WTC11 (cell line): ENCODE measurements around the gene NOSTRIN. TPM values are rescaled to one million over a fixed set of nuclear protein-coding genes. Genes with fewer than 3 reads are reported as not detected.
"Not testable (repeated sequence)": the region's sequence is repeated elsewhere in the genome, so short reads cannot be mapped to it uniquely, and the experiment has no call there.

Source experiments
- ATAC-seq: fragments of 200-7000 bp; cut with Tn5 transposase; 2 replicates; pipeline ENCODE4 v1.10.0; 2021; ENCODE audit warnings: mild to moderate bottlenecking, moderate library complexity
- CTCF ChIA-PET: fragments of 300-600 bp; sonication (Branson Sonifier 250); formaldehyde crosslinking; loops from one replicate; lab custom pipeline; 2021; ENCODE audit warnings: antibody characterized with exemption; lab: Charles Lee
- POLR2A ChIA-PET: fragments of 350-600 bp; sonication (Branson Sonifier 250); formaldehyde crosslinking; loops from one replicate; lab custom pipeline; 2021; ENCODE audit warnings: antibody characterized with exemption; lab: Charles Lee
- DNase-seq: peaks from one replicate; pipeline ENCODE4 v3.0.0; 2021; ENCODE audit warnings: low spot score
- H3K27ac Mint-ChIP-seq: 2 replicates; pipeline ENCODE4 v1.8.0; 2021; ENCODE audit warnings: mixed read lengths
- H3K27me3 Mint-ChIP-seq: 2 replicates; pipeline ENCODE4 v1.8.0; 2021; ENCODE audit warnings: low read depth, mild to moderate bottlenecking, moderate library complexity, mixed read lengths
- H3K36me3 Mint-ChIP-seq: 2 replicates; pipeline ENCODE4 v1.8.0; 2021; ENCODE audit warnings: mixed read lengths
- H3K4me1 Mint-ChIP-seq: 2 replicates; pipeline ENCODE4 v1.8.0; 2022; ENCODE audit warnings: mixed read lengths
- H3K4me3 Mint-ChIP-seq: 2 replicates; pipeline ENCODE4 v1.8.0; 2021; ENCODE audit warnings: mild to moderate bottlenecking, moderate library complexity, mixed read lengths
- H3K9me3 Mint-ChIP-seq: 2 replicates; pipeline ENCODE4 v1.8.0; 2021; ENCODE audit warnings: mixed read lengths
- ATF1 ChIP-seq: sonication (generic); formaldehyde crosslinking; IDR thresholded peaks from 2 replicates; pipeline ENCODE4 v1.8.1; 2023; ENCODE audit warnings: mild to moderate bottlenecking, moderate library complexity, missing genetic modification reagents
- CREB1 ChIP-seq: sonication (generic); formaldehyde crosslinking; IDR thresholded peaks from 2 replicates; pipeline ENCODE4 v1.8.0; 2023; ENCODE audit warnings: mild to moderate bottlenecking, missing genetic modification reagents
- ESRRA ChIP-seq: sonication (generic); formaldehyde crosslinking; IDR thresholded peaks from 2 replicates; pipeline ENCODE4 v1.8.1; 2022; ENCODE audit warnings: mild to moderate bottlenecking, missing genetic modification reagents, borderline replicate concordance
- FOXK1 ChIP-seq: sonication (generic); formaldehyde crosslinking; IDR thresholded peaks from 2 replicates; pipeline ENCODE4 v1.8.0; 2022; ENCODE audit warnings: mild to moderate bottlenecking, moderate library complexity, missing genetic modification reagents
- FOXP1 ChIP-seq: sonication (generic); formaldehyde crosslinking; IDR thresholded peaks from 2 replicates; pipeline ENCODE4 v1.8.0; 2022; ENCODE audit warnings: missing genetic modification reagents, mild to moderate bottlenecking, moderate library complexity, borderline replicate concordance
- FOXP4 ChIP-seq: sonication (generic); formaldehyde crosslinking; IDR thresholded peaks from 2 replicates; pipeline ENCODE4 v1.8.0; 2022; ENCODE audit warnings: mild to moderate bottlenecking, missing genetic modification reagents
- NR1H2 ChIP-seq: sonication (generic); formaldehyde crosslinking; IDR thresholded peaks from 2 replicates; pipeline ENCODE4 v1.9.0; 2021; ENCODE audit warnings: mild to moderate bottlenecking, moderate library complexity, missing genetic modification reagents
- RELA ChIP-seq: sonication (generic); formaldehyde crosslinking; IDR thresholded peaks from 2 replicates; pipeline ENCODE4 v1.8.1; 2022; ENCODE audit warnings: missing genetic modification reagents, mild to moderate bottlenecking, borderline replicate concordance
- SMAD3 ChIP-seq: sonication (generic); formaldehyde crosslinking; IDR thresholded peaks from 2 replicates; pipeline ENCODE4 v1.8.0; 2022; ENCODE audit warnings: missing genetic modification reagents, mild to moderate bottlenecking, borderline replicate concordance
- SMAD4 ChIP-seq: sonication (generic); formaldehyde crosslinking; IDR thresholded peaks from 2 replicates; pipeline ENCODE4 v1.8.0; 2022; ENCODE audit warnings: mild to moderate bottlenecking, missing genetic modification reagents
- SOX15 ChIP-seq: fragments of 250-450 bp; sonication (Bioruptor Pico); IDR thresholded peaks from 2 replicates; pipeline ENCODE4 v1.9.0; 2021; ENCODE audit warnings: mild to moderate bottlenecking
- SP1 ChIP-seq: sonication (generic); formaldehyde crosslinking; conservative IDR thresholded peaks from 2 replicates; pipeline ENCODE4 v1.8.1; 2022; ENCODE audit warnings: missing genetic modification reagents
- TCF7 ChIP-seq: sonication (generic); formaldehyde crosslinking; IDR thresholded peaks from 2 replicates; pipeline ENCODE4 v1.8.0; 2022; ENCODE audit warnings: mild to moderate bottlenecking, low read depth, missing genetic modification reagents, moderate library complexity
- ZNF121 ChIP-seq: sonication (generic); formaldehyde crosslinking; IDR thresholded peaks from 2 replicates; pipeline ENCODE4 v1.8.0; 2023; ENCODE audit warnings: missing genetic modification reagents
- ZNF416 ChIP-seq: fragments of 250-450 bp; sonication (Bioruptor Pico); IDR thresholded peaks from 2 replicates; pipeline ENCODE4 v1.9.0; 2021; ENCODE audit warnings: mild to moderate bottlenecking, inconsistent platforms
- total RNA-seq: library from RNA; stranded (reverse); gene quantifications from 3 replicates; pipeline ENCODE4 v1.2.3, GENCODE V29; 2021
- TF ChIP-seq, protein P1 (sequence below): fragments of 250-450 bp; sonication (Bioruptor Pico); IDR thresholded peaks from 2 replicates; pipeline ENCODE4 v1.8.0; 2021; ENCODE audit warnings: mild to moderate bottlenecking
- TF ChIP-seq, protein P2 (sequence below): fragments of 250-450 bp; sonication (Bioruptor Pico); IDR thresholded peaks from 2 replicates; pipeline ENCODE4 v1.9.0; 2021; ENCODE audit warnings: mild to moderate bottlenecking
- TF ChIP-seq, protein P3 (sequence below): sonication (generic); formaldehyde crosslinking; IDR thresholded peaks from 2 replicates; pipeline ENCODE4 v1.8.1; 2022; ENCODE audit warnings: mild to moderate bottlenecking, missing genetic modification reagents, moderate library complexity, borderline replicate concordance
- TF ChIP-seq, protein P4 (sequence below): sonication (generic); formaldehyde crosslinking; IDR thresholded peaks from 2 replicates; pipeline ENCODE4 v1.8.1; 2022; ENCODE audit warnings: missing genetic modification reagents, borderline replicate concordance

NOSTRIN gene
- total RNA-seq, 1 experiment from 2014 or later: 0.22 TPM

DNA sequence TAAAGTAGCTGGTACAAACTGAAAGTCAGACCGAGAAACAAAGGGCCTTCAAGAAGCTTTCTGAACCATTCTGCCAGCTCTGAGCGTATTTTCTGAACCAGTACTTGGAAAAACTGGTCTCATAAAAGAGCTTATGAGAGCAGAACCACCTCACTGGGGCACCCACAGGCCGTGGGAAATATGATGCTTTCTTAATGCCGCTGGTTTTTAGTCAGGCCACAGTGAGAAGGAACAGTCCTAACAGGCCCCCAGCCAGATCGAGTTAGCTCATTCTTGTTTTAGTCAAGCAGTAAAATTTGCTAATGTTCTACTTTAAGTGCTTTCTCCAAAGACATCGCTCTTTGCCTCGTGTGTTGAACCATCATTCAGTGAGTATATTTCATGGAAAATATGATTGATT lies 12.7 kb upstream of the NOSTRIN start:
- no peak overlapping the region for H3K4me3 Mint-ChIP-seq
- POLR2A ChIA-PET: no interaction called here
- peaks cover 7% of the 10 kb centered on the region for H3K9me3 Mint-ChIP-seq
- no peaks in the 10 kb centered on the region for H3K27me3 Mint-ChIP-seq
- peaks cover 2% of the 10 kb centered on the region; the same call in 1 of the 2 replicates for H3K4me1 Mint-ChIP-seq
- TF ChIP-seq FOXK1 (CRISPR knock-in tag) (no peak), SP1 (CRISPR knock-in tag) (no peak), CREB1 (CRISPR knock-in tag) (no peak), SMAD4 (CRISPR knock-in tag) (no peak)
- TF ChIP-seq, protein P1, sequence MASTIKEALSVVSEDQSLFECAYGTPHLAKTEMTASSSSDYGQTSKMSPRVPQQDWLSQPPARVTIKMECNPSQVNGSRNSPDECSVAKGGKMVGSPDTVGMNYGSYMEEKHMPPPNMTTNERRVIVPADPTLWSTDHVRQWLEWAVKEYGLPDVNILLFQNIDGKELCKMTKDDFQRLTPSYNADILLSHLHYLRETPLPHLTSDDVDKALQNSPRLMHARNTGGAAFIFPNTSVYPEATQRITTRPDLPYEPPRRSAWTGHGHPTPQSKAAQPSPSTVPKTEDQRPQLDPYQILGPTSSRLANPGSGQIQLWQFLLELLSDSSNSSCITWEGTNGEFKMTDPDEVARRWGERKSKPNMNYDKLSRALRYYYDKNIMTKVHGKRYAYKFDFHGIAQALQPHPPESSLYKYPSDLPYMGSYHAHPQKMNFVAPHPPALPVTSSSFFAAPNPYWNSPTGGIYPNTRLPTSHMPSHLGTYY (CRISPR knock-in tag): no peak
- TF ChIP-seq, protein P2, sequence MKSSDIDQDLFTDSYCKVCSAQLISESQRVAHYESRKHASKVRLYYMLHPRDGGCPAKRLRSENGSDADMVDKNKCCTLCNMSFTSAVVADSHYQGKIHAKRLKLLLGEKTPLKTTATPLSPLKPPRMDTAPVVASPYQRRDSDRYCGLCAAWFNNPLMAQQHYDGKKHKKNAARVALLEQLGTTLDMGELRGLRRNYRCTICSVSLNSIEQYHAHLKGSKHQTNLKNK: no peak
- TF ChIP-seq, all 79 proteins: peak for 0
- H3K27ac Mint-ChIP-seq: no peak overlapping the region
- ATAC-seq (no peak), DNase-seq (no peak)
- H3K36me3 Mint-ChIP-seq: no peaks in the 10 kb centered on the region
- CTCF ChIA-PET: no interaction called here

GRCh38 chr2:168790226-168790902 lies 12.1 kb upstream of the NOSTRIN start:
- no peak for DNase-seq
- POLR2A ChIA-PET: no interaction called here
- Mint-ChIP-seq H3K9me3 (peaks cover 7% of the 10 kb centered on the region), H3K4me3 (no peak overlapping the region), H3K4me1 (peaks cover 2% of the 10 kb centered on the region; the same call in 1 of the 2 replicates), H3K36me3 (no peaks in the 10 kb centered on the region), H3K27ac (no peak overlapping the region), H3K27me3 (no peaks in the 10 kb centered on the region)
- TF ChIP-seq ZNF416 (CRISPR knock-in tag) (no peak), RELA (CRISPR knock-in tag) (no peak), ATF1 (CRISPR knock-in tag) (no peak), FOXP1 (no peak), ESRRA (CRISPR knock-in tag) (no peak), FOXP4 (CRISPR knock-in tag) (no peak), SMAD3 (CRISPR knock-in tag) (no peak), NR1H2 (CRISPR knock-in tag) (no peak), ZNF121 (CRISPR knock-in tag) (no peak), SOX15 (no peak), TCF7 (no peak)
- TF ChIP-seq, protein P3, sequence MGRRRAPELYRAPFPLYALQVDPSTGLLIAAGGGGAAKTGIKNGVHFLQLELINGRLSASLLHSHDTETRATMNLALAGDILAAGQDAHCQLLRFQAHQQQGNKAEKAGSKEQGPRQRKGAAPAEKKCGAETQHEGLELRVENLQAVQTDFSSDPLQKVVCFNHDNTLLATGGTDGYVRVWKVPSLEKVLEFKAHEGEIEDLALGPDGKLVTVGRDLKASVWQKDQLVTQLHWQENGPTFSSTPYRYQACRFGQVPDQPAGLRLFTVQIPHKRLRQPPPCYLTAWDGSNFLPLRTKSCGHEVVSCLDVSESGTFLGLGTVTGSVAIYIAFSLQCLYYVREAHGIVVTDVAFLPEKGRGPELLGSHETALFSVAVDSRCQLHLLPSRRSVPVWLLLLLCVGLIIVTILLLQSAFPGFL: no peak
- TF ChIP-seq, protein P4, sequence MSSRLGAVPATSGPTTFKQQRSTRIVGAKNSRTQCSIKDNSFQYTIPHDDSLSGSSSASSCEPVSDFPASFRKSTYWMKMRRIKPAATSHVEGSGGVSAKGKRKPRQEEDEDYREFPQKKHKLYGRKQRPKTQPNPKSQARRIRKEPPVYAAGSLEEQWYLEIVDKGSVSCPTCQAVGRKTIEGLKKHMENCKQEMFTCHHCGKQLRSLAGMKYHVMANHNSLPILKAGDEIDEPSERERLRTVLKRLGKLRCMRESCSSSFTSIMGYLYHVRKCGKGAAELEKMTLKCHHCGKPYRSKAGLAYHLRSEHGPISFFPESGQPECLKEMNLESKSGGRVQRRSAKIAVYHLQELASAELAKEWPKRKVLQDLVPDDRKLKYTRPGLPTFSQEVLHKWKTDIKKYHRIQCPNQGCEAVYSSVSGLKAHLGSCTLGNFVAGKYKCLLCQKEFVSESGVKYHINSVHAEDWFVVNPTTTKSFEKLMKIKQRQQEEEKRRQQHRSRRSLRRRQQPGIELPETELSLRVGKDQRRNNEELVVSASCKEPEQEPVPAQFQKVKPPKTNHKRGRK (CRISPR knock-in tag): no peak
- no peak for ATAC-seq
- CTCF ChIA-PET: no interaction called here

DNA sequence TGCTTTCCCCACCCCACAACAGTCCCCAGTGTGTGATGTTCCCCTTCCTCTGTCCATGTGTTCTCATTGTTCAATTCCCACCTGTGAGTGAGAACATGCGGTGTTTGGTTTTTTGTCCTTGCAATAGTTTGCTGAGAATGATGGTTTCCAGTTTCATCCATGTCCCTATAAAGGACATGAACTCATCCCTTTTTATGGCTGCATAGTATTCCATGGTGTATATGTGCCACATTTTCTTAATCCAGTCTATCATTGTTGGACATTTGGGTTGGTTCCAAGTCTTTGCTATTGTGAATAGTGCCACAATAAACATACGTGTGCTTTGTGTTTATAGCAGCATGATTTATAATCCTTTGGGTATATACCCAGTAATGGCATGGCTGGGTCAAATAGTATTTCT lies 11.3 kb upstream of the NOSTRIN start:
- H3K9me3 Mint-ChIP-seq, CTCF ChIA-PET: not testable (repeated sequence)

More for the DNA sequence above, 11.3 kb upstream of the NOSTRIN start:
- H3K4me1 Mint-ChIP-seq, ATAC-seq, DNase-seq, H3K27ac Mint-ChIP-seq, H3K36me3 Mint-ChIP-seq, H3K4me3 Mint-ChIP-seq, POLR2A ChIA-PET, H3K27me3 Mint-ChIP-seq: not testable (repeated sequence)
